K562 (cell line): ENCODE measurements around the gene EOGT.

ENCODE experiments used
- BMI1 ChIP-seq: fragments of 150-350 bp; IDR thresholded peaks from 2 replicates; pipeline ENCODE4 v1.6.1; 2014; ENCODE audit warnings: low read length
- KLF10 ChIP-seq: fragments of 250-450 bp; sonication (Bioruptor Pico); IDR thresholded peaks from 2 replicates; pipeline ENCODE4 v1.6.1; 2021; ENCODE audit warnings: matching md5 sums
- SMARCA4 ChIP-seq: fragments of 450-650 bp; IDR thresholded peaks from 2 replicates; pipeline ENCODE4 v1.6.1; 2016
- SRF ChIP-seq, 2 experiments: fragments of 250-450, 450-650 bp in 1 of 2; sonication (Bioruptor Pico) in 1 of 2; sonication (generic) in 1 of 2; formaldehyde crosslinking; IDR thresholded peaks; 2 replicates each; pipeline versions ENCODE4 v1.5.0 to v1.5.1; 2020 to 2022; ENCODE audit warnings: mild to moderate bottlenecking in 1 of 2, missing genetic modification reagents in 1 of 2
- ZBTB7A ChIP-seq: IDR thresholded peaks from 2 replicates; pipeline ENCODE4 v1.6.1; 2011; ENCODE audit warnings: low read depth, mild to moderate bottlenecking, low read length, moderate library complexity, borderline replicate concordance; ENCODE audit not compliant: control insufficient read depth
- ZNF274 ChIP-seq: IDR thresholded peaks from 2 replicates; pipeline ENCODE4 v1.6.1; 2011; ENCODE audit warnings: low read depth, mild to moderate bottlenecking, low read length, moderate library complexity, borderline replicate concordance

GRCh38 chr3:69020857-69021256 is 7.4 kb upstream of the EOGT start:
- no peak for TF ChIP-seq BMI1
- TF ChIP-seq ZNF274: no peak
- no peak for TF ChIP-seq SMARCA4
- TF ChIP-seq ZBTB7A: no peak
- no peak for TF ChIP-seq SRF (CRISPR knock-in tag; IDR thresholded peaks at IDR 0.05)
- TF ChIP-seq KLF10: no peak
